Gastroesophageal sphincter (tissue), 4 donors: Measurements from ENCODE around the gene MLST8. TPM values are rescaled to one million over a fixed set of nuclear protein-coding genes. Genes with fewer than 3 reads are reported as not detected.

Experiments
- ATAC-seq: fragments of 150-250 bp; one replicate; pipeline ENCODE4 v1.9.1; 2016; ENCODE audit warnings: mild to moderate bottlenecking, moderate library complexity
- H3K27ac ChIP-seq, 4 donors: fragments of 200-600 bp; sonication (generic) in 3 of 4; 1 replicate in 3 of 4; 2 replicates in 1 of 4; pipeline ENCODE4 v1.5.1; 2016 to 2019
- H3K27me3 ChIP-seq: fragments of 200-600 bp; sonication (generic); one replicate; pipeline ENCODE4 v1.5.1; 2019
- H3K36me3 ChIP-seq, 2 donors: fragments of 200-600 bp; sonication (generic); one replicate each; pipeline ENCODE4 v1.5.1; 2019; ENCODE audit warnings: control low read depth in 1 of 2
- H3K4me1 ChIP-seq, 3 donors: fragments of 200-600 bp; sonication (generic); 1 replicate in 2 of 3; 2 replicates in 1 of 3; pipeline ENCODE4 v1.5.1; 2016 to 2019; ENCODE audit warnings: control low read depth in 2 of 3
- H3K4me3 ChIP-seq, 2 donors: fragments of 200-600 bp; sonication (generic); one replicate each; pipeline ENCODE4 v1.5.1; 2019; ENCODE audit warnings: mild to moderate bottlenecking in 1 of 2, moderate library complexity in 1 of 2
- H3K9me3 ChIP-seq, 3 donors: fragments of 200-600 bp; sonication (generic); one replicate each; pipeline ENCODE4 v1.5.1; 2017 to 2019; ENCODE audit warnings: control low read depth in 2 of 3
- CTCF ChIP-seq, 4 experiments: fragments of 200-600 bp in 2 of 4; fragments of 450-650 bp in 2 of 4; sonication (generic) in 1 of 4; IDR thresholded peaks; one replicate each; pipeline ENCODE4 v1.5.1; 2017 to 2019; ENCODE audit warnings: antibody characterized with exemption in 4 of 4, mild to moderate bottlenecking in 2 of 4, moderate library complexity in 2 of 4
- EP300 ChIP-seq: sonication (generic); formaldehyde crosslinking; IDR thresholded peaks from one replicate; pipeline ENCODE4 v1.6.1; 2017; ENCODE audit warnings: antibody characterized with exemption, mild to moderate bottlenecking
- POLR2A ChIP-seq, 2 donors: fragments of 450-650 bp; IDR thresholded peaks; one replicate each; pipeline ENCODE4 v1.6.1; 2017; ENCODE audit warnings: antibody characterized with exemption in 2 of 2, mild to moderate bottlenecking in 2 of 2, moderate library complexity in 1 of 2
- POLR2AphosphoS5 ChIP-seq: sonication (generic); formaldehyde crosslinking; IDR thresholded peaks from one replicate; pipeline ENCODE4 v1.6.1; 2017; ENCODE audit warnings: antibody characterized with exemption
- WGBS, 2 donors: methylation state at CpG; one replicate each; pipeline ENCODE4 v1.1.5; 2018; ENCODE audit warnings: low coverage in 1 of 2; 5-methylcytosine and 5-hydroxymethylcytosine counted together
- total RNA-seq, 4 donors: library from RNA; depleted of rRNA; stranded (reverse); fragments of >200 nt; gene quantifications; one replicate each; pipeline ENCODE4 v1.1.0, GENCODE V29; 2016

MLST8 gene
- total RNA-seq, 4 donors from 2014 or later = 29.0 to 50.8 (median 34.1) TPM

- peak; percentile 62 for ATAC-seq
- no peaks in the 10 kb centered on the region for H3K9me3 ChIP-seq
- H3K4me3 ChIP-seq = peak overlapping the region in 1 of 2 donors; percentile 44
- peaks cover 0 to 95% of the 10 kb centered on the region in 2 donors for H3K36me3 ChIP-seq
- H3K27me3 ChIP-seq = no peaks in the 10 kb centered on the region
- peaks cover 0 to 9% (median 0%) of the 10 kb centered on the region in 3 donors for H3K4me1 ChIP-seq
- TF ChIP-seq POLR2A (IDR thresholded peaks at IDR 0.05) (peak; percentile 8 to 12), CTCF (IDR thresholded peaks at IDR 0.05) (no peak)
- WGBS, 2 donors = no CpG with 5 or more reads among the region's 18 CpGs
- H3K27ac ChIP-seq = peak overlapping the region in 3 of 4 donors; percentile 45 to 70 (median 55)
These were observed 35.2 kb upstream of the MLST8 start for GRCh38 chr16:2170080-2170479.

DNA sequence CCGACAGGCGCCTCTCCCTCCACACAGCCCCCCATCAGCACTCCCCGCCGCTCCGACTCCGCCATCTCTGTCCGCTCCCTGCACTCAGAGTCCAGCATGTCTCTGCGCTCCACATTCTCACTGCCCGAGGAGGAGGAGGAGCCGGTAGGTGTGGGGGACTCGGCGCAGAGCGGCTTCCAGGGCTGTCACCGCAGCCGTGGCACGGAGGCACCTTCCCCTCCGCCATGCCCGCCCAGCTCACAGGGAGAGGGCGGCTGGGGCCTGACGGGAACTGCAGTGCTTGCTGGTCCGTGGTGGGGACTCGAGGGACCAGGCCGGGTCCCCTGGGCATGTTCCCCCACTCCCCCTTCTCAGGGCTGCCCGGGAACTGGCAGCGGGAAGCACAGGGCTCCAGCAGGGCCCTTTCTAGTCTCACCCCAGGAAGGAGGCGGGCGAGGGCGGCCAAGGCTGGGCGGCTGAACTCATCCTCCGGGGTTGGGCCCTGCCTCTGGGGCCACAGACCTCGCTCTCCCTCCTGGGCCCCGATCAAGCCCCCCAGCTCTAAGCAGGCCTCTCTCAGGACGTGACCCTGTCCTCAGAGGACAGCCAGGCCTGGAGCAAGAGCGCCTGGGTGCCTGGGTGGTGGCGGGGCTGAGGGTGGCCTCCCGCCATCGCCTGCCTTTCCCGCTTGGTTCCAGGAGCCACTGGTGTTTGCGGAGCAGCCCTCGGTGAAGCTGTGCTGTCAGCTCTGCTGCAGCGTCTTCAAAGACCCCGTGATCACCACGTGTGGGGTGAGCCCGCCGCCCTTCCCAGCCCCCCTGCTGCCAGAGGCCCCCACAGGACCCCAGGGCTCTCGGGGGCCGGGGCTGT lies 34.4 kb upstream of the MLST8 start:
- no peaks in the 10 kb centered on the region for H3K9me3 ChIP-seq
- peaks cover 0 to 100% of the 10 kb centered on the region in 2 donors for H3K36me3 ChIP-seq
- 100% methylated on average over 1 of the region's 47 CpGs; no CpG with 5 or more reads in 1 of the 2 donors for WGBS, 2 donors
- ATAC-seq = peak; percentile 2
- peak overlapping the region in 1 of 2 donors; percentile 44 for H3K4me3 ChIP-seq
- TF ChIP-seq CTCF (IDR thresholded peaks at IDR 0.05) (no peak), EP300 (no peak), POLR2A (IDR thresholded peaks at IDR 0.05) (peak in 1 of 2 donors; percentile 1), POLR2AphosphoS5 (no peak)
- H3K27ac ChIP-seq = peak overlapping the region in 3 of 4 donors; percentile 45 to 70 (median 53)
- H3K4me1 ChIP-seq = peaks cover 0 to 9% (median 0%) of the 10 kb centered on the region in 3 donors
- no peaks in the 10 kb centered on the region for H3K27me3 ChIP-seq

- WGBS, 2 donors = no CpG with 5 or more reads among the region's 28 CpGs
- Histone ChIP-seq H3K36me3 (peaks cover 0 to 100% of the 10 kb centered on the region in 2 donors), H3K27ac (no peak overlapping the region), H3K4me3 (no peak overlapping the region), H3K27me3 (no peaks in the 10 kb centered on the region), H3K4me1 (peaks cover 0 to 9% (median 0%) of the 10 kb centered on the region in 3 donors), H3K9me3 (no peaks in the 10 kb centered on the region)
- ATAC-seq = no peak
- TF ChIP-seq CTCF (IDR thresholded peaks at IDR 0.05) (no peak), POLR2AphosphoS5 (no peak), POLR2A (IDR thresholded peaks at IDR 0.05) (no peak), EP300 (no peak)
These were observed 33.6 kb upstream of the MLST8 start for GRCh38 chr16:2171601-2172178.

DNA sequence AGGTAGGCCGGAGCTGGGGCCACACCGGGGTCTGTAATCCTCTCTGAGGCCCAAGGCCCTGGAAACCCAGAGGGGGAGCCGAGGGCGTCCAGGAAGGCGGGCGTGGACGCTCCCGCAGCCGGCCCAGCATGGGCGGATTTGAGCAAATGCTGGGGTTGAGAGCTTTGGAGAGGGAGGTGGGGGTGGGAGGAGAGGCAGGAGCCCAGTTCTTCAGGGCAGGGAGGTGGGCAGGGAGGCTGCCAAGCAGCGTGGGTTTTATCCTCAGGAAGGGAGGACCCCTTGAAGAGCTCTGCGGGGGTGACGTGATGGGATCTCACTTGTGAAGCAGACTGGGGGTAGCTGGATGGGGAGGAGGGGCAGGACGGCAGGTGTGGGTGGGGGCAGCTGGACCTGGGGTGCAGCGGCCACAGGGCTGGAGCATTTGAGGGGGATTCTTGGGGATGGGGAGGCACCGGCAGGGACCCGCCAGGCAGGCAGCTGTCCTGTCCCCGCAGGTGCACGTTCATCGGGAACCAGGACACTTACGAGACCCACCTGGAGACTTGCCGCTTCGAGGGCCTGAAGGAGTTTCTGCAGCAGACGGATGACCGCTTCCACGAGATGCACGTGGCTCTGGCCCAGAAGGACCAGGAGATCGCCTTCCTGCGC lies 32.4 kb upstream of the MLST8 start:
- H3K4me1 ChIP-seq = peaks cover 0 to 9% (median 0%) of the 10 kb centered on the region in 3 donors
- no peak for ATAC-seq
- TF ChIP-seq POLR2A (IDR thresholded peaks at IDR 0.05) (no peak), CTCF (IDR thresholded peaks at IDR 0.05) (no peak), EP300 (no peak), POLR2AphosphoS5 (no peak)
- H3K27me3 ChIP-seq = no peaks in the 10 kb centered on the region
- H3K4me3 ChIP-seq = no peak overlapping the region
- WGBS, 2 donors = no CpG with 5 or more reads among the region's 29 CpGs
- no peak overlapping the region for H3K27ac ChIP-seq
- H3K36me3 ChIP-seq = peaks cover 0 to 100% of the 10 kb centered on the region in 2 donors
- H3K9me3 ChIP-seq = no peaks in the 10 kb centered on the region
